ENCODE measurements around the gene CDK14.

Gene CDK14

DNA sequence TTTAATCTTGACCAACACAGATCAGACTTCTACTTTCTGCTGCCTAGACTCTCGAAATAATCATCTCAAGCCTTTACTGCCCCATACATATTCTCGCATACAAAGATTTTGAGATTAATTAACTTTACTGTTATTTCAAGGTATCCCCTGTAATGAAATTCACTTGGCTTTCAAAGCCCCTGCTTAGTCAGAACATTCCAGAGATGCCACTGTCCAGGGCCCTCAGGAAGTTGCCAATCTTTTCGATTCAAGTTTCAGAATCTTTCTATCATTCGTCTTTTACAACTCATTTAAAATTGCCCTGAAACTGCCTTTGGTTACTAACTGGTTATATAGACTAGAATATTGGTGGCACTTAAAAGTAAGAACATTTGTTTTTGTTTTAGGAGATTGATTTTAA lies 320.2 kb downstream of the CDK14 start:
- Histone ChIP-seq H3K4me3 (ENCODE audit: low read length) (no peak overlapping the region), H3K27ac (ENCODE audit: low read length) (no peak overlapping the region), H3K4me1 (ENCODE audit: low read length) (no peaks in the 10 kb centered on the region), H4K20me1 (ENCODE audit: insufficient read depth, low read length) (no peaks in the 10 kb centered on the region), H3K27me3 (ENCODE audit: low read depth, low read length) (no peaks in the 10 kb centered on the region), H3K9ac (ENCODE audit: low read length) (no peak overlapping the region), H3K4me2 (ENCODE audit: low read length) (no peak overlapping the region), H3K9me3 (ENCODE audit: insufficient read depth, low read length) (no peaks in the 10 kb centered on the region), H2AFZ (ENCODE audit: low read depth, low read length) (no peak overlapping the region), H3K36me3 (replicated peaks; ENCODE audit: low read depth, low read length) (no peaks in the 10 kb centered on the region), H3K79me2 (ENCODE audit: low read length) (no peaks in the 10 kb centered on the region)
- no peak for TF ChIP-seq EZH2phosphoT487 (IDR thresholded peaks at IDR 0.05; ENCODE audit: low read depth)
- TF ChIP-seq, protein P1, sequence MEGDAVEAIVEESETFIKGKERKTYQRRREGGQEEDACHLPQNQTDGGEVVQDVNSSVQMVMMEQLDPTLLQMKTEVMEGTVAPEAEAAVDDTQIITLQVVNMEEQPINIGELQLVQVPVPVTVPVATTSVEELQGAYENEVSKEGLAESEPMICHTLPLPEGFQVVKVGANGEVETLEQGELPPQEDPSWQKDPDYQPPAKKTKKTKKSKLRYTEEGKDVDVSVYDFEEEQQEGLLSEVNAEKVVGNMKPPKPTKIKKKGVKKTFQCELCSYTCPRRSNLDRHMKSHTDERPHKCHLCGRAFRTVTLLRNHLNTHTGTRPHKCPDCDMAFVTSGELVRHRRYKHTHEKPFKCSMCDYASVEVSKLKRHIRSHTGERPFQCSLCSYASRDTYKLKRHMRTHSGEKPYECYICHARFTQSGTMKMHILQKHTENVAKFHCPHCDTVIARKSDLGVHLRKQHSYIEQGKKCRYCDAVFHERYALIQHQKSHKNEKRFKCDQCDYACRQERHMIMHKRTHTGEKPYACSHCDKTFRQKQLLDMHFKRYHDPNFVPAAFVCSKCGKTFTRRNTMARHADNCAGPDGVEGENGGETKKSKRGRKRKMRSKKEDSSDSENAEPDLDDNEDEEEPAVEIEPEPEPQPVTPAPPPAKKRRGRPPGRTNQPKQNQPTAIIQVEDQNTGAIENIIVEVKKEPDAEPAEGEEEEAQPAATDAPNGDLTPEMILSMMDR (IDR thresholded peaks at IDR 0.05; ENCODE audit: low read depth, low read length): no peak

DNA sequence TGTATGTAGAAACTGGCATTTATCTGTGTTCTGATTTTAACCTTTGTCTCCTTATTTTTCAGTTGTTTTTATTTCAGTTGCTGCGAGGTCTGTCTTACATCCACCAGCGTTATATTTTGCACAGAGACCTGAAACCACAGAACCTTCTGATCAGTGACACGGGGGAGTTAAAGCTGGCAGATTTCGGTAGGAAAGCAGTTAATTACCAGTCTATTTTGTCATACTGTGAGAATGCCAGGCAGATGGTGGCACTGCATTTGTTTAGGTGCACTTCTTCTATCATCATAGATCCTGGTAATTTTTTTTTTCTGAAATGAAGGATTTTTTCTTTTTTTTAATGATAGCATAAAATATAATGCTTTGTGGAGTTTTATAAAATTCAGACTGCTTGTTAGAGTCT lies 321.4 kb downstream of the CDK14 start:
- no peak overlapping the region for H3K4me3 ChIP-seq (ENCODE audit: low read length)
- H3K36me3 ChIP-seq (replicated peaks; ENCODE audit: low read depth, low read length): no peaks in the 10 kb centered on the region
- no peak overlapping the region for H3K4me2 ChIP-seq (ENCODE audit: low read length)
- no peaks in the 10 kb centered on the region for H3K27me3 ChIP-seq (ENCODE audit: low read depth, low read length)
- H3K9me3 ChIP-seq (ENCODE audit: insufficient read depth, low read length): no peaks in the 10 kb centered on the region
- H2AFZ ChIP-seq (ENCODE audit: low read depth, low read length): no peak overlapping the region
- no peak overlapping the region for H3K9ac ChIP-seq (ENCODE audit: low read length)
- no peaks in the 10 kb centered on the region for H4K20me1 ChIP-seq (ENCODE audit: insufficient read depth, low read length)
- TF ChIP-seq, protein P1 (IDR thresholded peaks at IDR 0.05; ENCODE audit: low read depth, low read length): no peak
- TF ChIP-seq EZH2phosphoT487 (IDR thresholded peaks at IDR 0.05; ENCODE audit: low read depth): no peak
- no peaks in the 10 kb centered on the region for H3K79me2 ChIP-seq (ENCODE audit: low read length)
- H3K4me1 ChIP-seq (ENCODE audit: low read length): no peaks in the 10 kb centered on the region
- no peak overlapping the region for H3K27ac ChIP-seq (ENCODE audit: low read length)

- no peak overlapping the region for H3K4me3 ChIP-seq (ENCODE audit: low read length)
- H3K27ac ChIP-seq (ENCODE audit: low read length): no peak overlapping the region
- no peaks in the 10 kb centered on the region for H3K4me1 ChIP-seq (ENCODE audit: low read length)
- no peaks in the 10 kb centered on the region for H3K9me3 ChIP-seq (ENCODE audit: insufficient read depth, low read length)
- no peaks in the 10 kb centered on the region for H3K36me3 ChIP-seq (replicated peaks; ENCODE audit: low read depth, low read length)
- TF ChIP-seq EZH2phosphoT487 (IDR thresholded peaks at IDR 0.05; ENCODE audit: low read depth): no peak
- TF ChIP-seq, protein P1 (IDR thresholded peaks at IDR 0.05; ENCODE audit: low read depth, low read length): no peak
- no peak overlapping the region for H3K4me2 ChIP-seq (ENCODE audit: low read length)
- no peaks in the 10 kb centered on the region for H3K79me2 ChIP-seq (ENCODE audit: low read length)
- no peak overlapping the region for H2AFZ ChIP-seq (ENCODE audit: low read depth, low read length)
- H3K27me3 ChIP-seq (ENCODE audit: low read depth, low read length): no peaks in the 10 kb centered on the region
- H3K9ac ChIP-seq (ENCODE audit: low read length): no peak overlapping the region
- H4K20me1 ChIP-seq (ENCODE audit: insufficient read depth, low read length): no peaks in the 10 kb centered on the region
Measured at GRCh38 chr7:90918303-90918702, 322.2 kb downstream of the CDK14 start.

DNA sequence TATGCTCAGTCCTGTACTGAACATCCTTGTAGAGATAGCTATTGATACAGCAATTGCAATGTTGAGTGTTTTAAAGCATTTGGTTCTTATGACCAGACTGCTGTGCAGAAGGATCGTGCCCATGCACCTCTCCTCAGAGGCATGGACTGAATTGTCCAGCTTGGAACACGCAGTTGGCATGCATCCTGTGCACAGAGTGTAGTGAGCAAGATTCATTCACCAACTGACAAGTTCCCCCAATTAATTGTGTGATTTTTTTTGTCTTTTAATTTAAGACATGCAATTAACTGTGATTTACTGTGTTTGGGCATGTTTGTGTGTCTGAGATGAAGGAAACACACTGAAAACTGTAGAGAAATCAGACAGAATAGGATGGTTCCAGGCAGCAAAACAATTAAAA lies 323.7 kb downstream of the CDK14 start:
- Histone ChIP-seq H3K79me2 (ENCODE audit: low read length) (no peaks in the 10 kb centered on the region), H2AFZ (ENCODE audit: low read depth, low read length) (no peak overlapping the region), H3K4me2 (ENCODE audit: low read length) (no peak overlapping the region), H3K9me3 (ENCODE audit: insufficient read depth, low read length) (no peaks in the 10 kb centered on the region), H3K27ac (ENCODE audit: low read length) (no peak overlapping the region), H4K20me1 (ENCODE audit: insufficient read depth, low read length) (no peaks in the 10 kb centered on the region), H3K4me1 (ENCODE audit: low read length) (no peaks in the 10 kb centered on the region), H3K36me3 (replicated peaks; ENCODE audit: low read depth, low read length) (no peaks in the 10 kb centered on the region), H3K9ac (ENCODE audit: low read length) (no peak overlapping the region), H3K27me3 (ENCODE audit: low read depth, low read length) (no peaks in the 10 kb centered on the region), H3K4me3 (ENCODE audit: low read length) (no peak overlapping the region)
- TF ChIP-seq EZH2phosphoT487 (IDR thresholded peaks at IDR 0.05; ENCODE audit: low read depth): no peak
- TF ChIP-seq, protein P1 (IDR thresholded peaks at IDR 0.05; ENCODE audit: low read depth, low read length): no peak

Data from OCI-LY3 (cell line).